ENCODE results near the gene TERB1.

Gene TERB1

DNA sequence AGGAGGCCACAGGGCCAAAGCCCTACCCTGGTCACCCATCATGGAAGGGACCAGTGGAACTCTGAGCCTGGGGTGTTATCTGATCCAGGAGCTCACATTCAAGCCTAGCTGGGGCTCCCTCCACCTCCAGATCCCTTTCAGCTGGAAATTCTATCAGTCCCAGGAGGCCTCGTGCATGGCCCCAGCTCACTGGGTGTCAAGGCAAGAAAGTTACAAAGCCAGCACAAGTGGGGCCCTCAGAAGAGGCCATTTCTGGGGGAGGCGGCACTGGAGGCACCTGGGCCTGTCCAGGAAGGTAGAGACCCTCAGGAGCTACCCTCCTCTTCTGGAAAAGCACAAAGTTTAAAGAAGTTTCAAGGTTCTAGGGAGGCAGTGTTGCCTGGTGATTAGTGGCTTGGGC lies 47.6 kb upstream of the TERB1 start:
- Histone ChIP-seq H3K4me3 (ENCODE audit: low read length, poor library complexity, severe bottlenecking) (no peak overlapping the region), H3K79me2 (ENCODE audit: insufficient read depth, low read length) (no peaks in the 10 kb centered on the region), H3K36me3 (ENCODE audit: insufficient read depth, low read length) (no peaks in the 10 kb centered on the region), H3F3A (ENCODE audit: low read depth) (no peaks in the 10 kb centered on the region), H3K27me3 (ENCODE audit: insufficient read depth, low read length, poor library complexity, severe bottlenecking) (no peaks in the 10 kb centered on the region), H4K20me1 (ENCODE audit: insufficient read depth, low read length, poor library complexity, severe bottlenecking) (no peaks in the 10 kb centered on the region), H3K9me2 (replicated peaks; ENCODE audit: low read depth, low read length) (no peaks in the 10 kb centered on the region), H3K9ac (ENCODE audit: low read depth, low read length, poor library complexity, severe bottlenecking) (no peak overlapping the region), H3K4me2 (ENCODE audit: low read depth, low read length, poor library complexity, severe bottlenecking) (no peak overlapping the region), H2AFZ (ENCODE audit: low read length) (no peak overlapping the region), H3K4me1 (ENCODE audit: insufficient read depth, low read length, poor library complexity, severe bottlenecking) (no peaks in the 10 kb centered on the region), H3K9me3 (ENCODE audit: insufficient read depth, low read depth, low read length) (no peaks in the 10 kb centered on the region)
- TF ChIP-seq EZH2phosphoT487 (IDR thresholded peaks at IDR 0.05; ENCODE audit: borderline replicate concordance) (no peak), CTCF (conservative IDR thresholded peaks at IDR 0.05; ENCODE audit: low read length) (no peak)

- Histone ChIP-seq H3K9ac (ENCODE audit: low read depth, low read length, poor library complexity, severe bottlenecking) (no peak overlapping the region), H4K20me1 (ENCODE audit: insufficient read depth, low read length, poor library complexity, severe bottlenecking) (no peaks in the 10 kb centered on the region), H2AFZ (ENCODE audit: low read length) (no peak overlapping the region), H3K4me3 (ENCODE audit: low read length, poor library complexity, severe bottlenecking) (no peak overlapping the region), H3K9me3 (ENCODE audit: insufficient read depth, low read depth, low read length) (no peaks in the 10 kb centered on the region), H3K4me2 (ENCODE audit: low read depth, low read length, poor library complexity, severe bottlenecking) (no peak overlapping the region), H3K27me3 (ENCODE audit: insufficient read depth, low read length, poor library complexity, severe bottlenecking) (no peaks in the 10 kb centered on the region), H3K36me3 (ENCODE audit: insufficient read depth, low read length) (no peaks in the 10 kb centered on the region), H3K79me2 (ENCODE audit: insufficient read depth, low read length) (no peaks in the 10 kb centered on the region), H3K9me2 (replicated peaks; ENCODE audit: low read depth, low read length) (no peaks in the 10 kb centered on the region), H3K4me1 (ENCODE audit: insufficient read depth, low read length, poor library complexity, severe bottlenecking) (no peaks in the 10 kb centered on the region), H3F3A (ENCODE audit: low read depth) (no peaks in the 10 kb centered on the region)
- TF ChIP-seq EZH2phosphoT487 (IDR thresholded peaks at IDR 0.05; ENCODE audit: borderline replicate concordance) (no peak), CTCF (conservative IDR thresholded peaks at IDR 0.05; ENCODE audit: low read length) (no peak)
Measured at GRCh38 chr16:66848172-66848571, 46.8 kb upstream of the TERB1 start.

DNA sequence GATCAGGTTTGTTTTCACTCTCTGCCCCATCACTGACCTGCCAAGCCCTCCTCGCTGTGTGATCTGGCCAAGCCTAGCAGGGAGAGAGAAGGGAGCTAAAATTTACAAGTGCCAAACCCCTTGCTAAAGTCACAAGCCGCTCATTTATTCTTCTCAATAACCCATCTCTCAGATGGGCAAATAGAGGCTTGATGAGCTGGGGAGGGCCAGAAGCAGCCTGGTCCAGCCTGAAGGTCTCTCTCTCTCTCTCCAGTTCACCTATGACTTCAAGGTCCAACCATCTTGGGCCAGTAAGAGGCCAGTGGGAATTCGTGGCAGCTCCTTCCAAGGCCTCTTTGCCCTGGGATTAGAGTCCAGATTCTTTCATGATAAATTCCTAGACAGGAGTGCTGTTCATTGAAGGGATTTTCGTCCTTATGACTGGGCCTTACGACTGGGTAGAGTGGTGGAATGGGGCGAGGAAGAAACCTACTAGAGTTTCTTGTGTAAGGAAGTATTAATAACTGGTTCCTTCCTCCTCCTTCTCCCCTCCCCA lies 46.2 kb upstream of the TERB1 start:
- no peaks in the 10 kb centered on the region for H3K36me3 ChIP-seq (ENCODE audit: insufficient read depth, low read length)
- no peak overlapping the region for H3K9ac ChIP-seq (ENCODE audit: low read depth, low read length, poor library complexity, severe bottlenecking)
- no peaks in the 10 kb centered on the region for H3F3A ChIP-seq (ENCODE audit: low read depth)
- no peak overlapping the region for H3K4me3 ChIP-seq (ENCODE audit: low read length, poor library complexity, severe bottlenecking)
- no peak overlapping the region for H2AFZ ChIP-seq (ENCODE audit: low read length)
- no peaks in the 10 kb centered on the region for H3K9me3 ChIP-seq (ENCODE audit: insufficient read depth, low read depth, low read length)
- no peaks in the 10 kb centered on the region for H3K9me2 ChIP-seq (replicated peaks; ENCODE audit: low read depth, low read length)
- H3K79me2 ChIP-seq (ENCODE audit: insufficient read depth, low read length) = no peaks in the 10 kb centered on the region
- no peaks in the 10 kb centered on the region for H4K20me1 ChIP-seq (ENCODE audit: insufficient read depth, low read length, poor library complexity, severe bottlenecking)
- no peak for TF ChIP-seq EZH2phosphoT487 (IDR thresholded peaks at IDR 0.05; ENCODE audit: borderline replicate concordance)
- TF ChIP-seq CTCF (conservative IDR thresholded peaks at IDR 0.05; ENCODE audit: low read length) = no peak
- no peak overlapping the region for H3K4me2 ChIP-seq (ENCODE audit: low read depth, low read length, poor library complexity, severe bottlenecking)
- H3K4me1 ChIP-seq (ENCODE audit: insufficient read depth, low read length, poor library complexity, severe bottlenecking) = no peaks in the 10 kb centered on the region
- H3K27me3 ChIP-seq (ENCODE audit: insufficient read depth, low read length, poor library complexity, severe bottlenecking) = no peaks in the 10 kb centered on the region

Data from Loucy (cell line).